GM12892 (cell line): ENCODE measurements around the gene HK2.

ENCODE experiments used
- POLR2A ChIP-seq: IDR thresholded peaks from 2 replicates; pipeline ENCODE4 v1.6.1; 2011; ENCODE audit warnings: low read depth, low read length, control low read depth
- POLR2AphosphoS5 ChIP-seq: IDR thresholded peaks from 2 replicates; pipeline ENCODE4 v1.6.1; 2011; ENCODE audit warnings: low read depth, low read length, control low read depth
- TAF1 ChIP-seq: IDR thresholded peaks from 2 replicates; pipeline ENCODE4 v1.6.1; 2011; ENCODE audit warnings: low read depth, mild to moderate bottlenecking, control low read depth, low read length, borderline replicate concordance

DNA sequence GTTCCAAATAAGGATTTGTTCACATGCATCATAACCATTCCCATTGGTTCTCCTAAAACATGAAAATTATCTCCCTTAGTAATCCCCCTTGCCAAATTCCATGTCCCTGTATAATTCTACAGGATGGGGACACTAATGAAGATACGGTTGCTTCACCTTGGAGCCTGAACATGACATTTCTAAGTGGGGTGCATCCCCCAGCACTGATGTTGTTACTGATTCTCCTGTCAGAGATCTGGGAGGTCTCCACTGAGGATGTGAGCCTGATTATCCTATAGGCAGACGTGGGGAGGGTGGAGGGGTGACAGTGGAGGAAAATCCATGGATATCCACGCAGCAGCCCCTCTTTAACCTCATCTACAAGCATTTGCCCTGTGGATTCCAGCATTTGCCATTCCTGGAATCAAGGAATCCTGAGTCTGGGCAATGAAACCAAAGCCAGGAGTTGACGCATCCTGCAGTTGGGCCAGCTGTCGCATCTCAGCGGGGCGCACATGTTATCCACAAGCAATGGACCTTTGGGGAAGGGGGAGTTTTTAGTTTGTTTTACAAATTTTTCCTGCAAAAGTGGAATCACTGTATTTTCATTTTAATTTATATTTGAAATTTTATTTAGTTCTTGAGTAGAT lies 57.3 kb downstream of the HK2 start:
- TF ChIP-seq POLR2AphosphoS5 = no peak
- no peak for TF ChIP-seq TAF1
- no peak for TF ChIP-seq POLR2A
